Measurements from ENCODE around the gene TSPAN1. TPM values are rescaled to one million over a fixed set of nuclear protein-coding genes. Genes with fewer than 3 reads are reported as not detected.
A peak's percentile ranks its signal among the peaks of the same experiment; 100 is the strongest.

Gene TSPAN1
- total and polyA plus RNA-seq, 2 of the 13 experiments (the other 11 are each of a cell fraction or from before 2014, with no cell fraction given), result 1.7 to 2.9 TPM

DNA sequence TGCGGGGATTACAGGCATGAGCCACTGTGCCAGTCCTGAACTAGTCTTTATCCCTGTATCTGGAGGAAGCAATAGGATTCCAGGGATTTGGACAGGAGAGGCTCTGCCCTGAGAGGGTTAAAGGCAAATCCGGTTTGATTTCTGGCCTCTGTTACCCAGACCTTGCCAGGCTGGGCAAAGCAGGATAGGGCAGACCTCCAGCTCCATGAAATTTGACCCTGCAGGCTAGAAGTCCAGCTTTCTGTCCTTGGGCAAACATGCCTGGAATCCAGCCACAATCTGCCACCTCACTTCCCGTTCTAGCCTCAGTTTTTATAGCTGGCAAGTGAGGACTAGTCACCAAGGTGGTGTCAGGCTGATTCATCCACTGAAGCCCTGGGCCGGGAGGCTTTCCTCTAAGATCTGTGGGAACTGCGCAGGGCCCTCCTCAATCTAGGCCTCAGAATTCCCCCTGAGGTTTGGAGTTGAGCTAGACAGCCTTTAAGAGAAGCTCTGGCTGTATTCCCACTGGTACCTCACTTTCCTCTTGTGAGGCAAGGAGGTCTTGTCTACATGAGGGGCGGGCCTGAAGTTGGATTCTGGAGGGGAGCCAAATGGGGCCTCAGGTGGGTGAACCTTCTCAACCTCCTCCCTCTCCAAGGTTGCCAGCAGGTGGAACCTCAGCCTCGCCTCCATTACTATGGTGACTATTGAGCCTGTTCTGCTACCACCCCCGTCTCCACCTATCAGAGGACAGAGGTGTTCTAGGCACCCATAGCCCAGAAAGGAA is 8.4 kb downstream of the TSPAN1 start (continued):
- TF ChIP-seq, protein P1, sequence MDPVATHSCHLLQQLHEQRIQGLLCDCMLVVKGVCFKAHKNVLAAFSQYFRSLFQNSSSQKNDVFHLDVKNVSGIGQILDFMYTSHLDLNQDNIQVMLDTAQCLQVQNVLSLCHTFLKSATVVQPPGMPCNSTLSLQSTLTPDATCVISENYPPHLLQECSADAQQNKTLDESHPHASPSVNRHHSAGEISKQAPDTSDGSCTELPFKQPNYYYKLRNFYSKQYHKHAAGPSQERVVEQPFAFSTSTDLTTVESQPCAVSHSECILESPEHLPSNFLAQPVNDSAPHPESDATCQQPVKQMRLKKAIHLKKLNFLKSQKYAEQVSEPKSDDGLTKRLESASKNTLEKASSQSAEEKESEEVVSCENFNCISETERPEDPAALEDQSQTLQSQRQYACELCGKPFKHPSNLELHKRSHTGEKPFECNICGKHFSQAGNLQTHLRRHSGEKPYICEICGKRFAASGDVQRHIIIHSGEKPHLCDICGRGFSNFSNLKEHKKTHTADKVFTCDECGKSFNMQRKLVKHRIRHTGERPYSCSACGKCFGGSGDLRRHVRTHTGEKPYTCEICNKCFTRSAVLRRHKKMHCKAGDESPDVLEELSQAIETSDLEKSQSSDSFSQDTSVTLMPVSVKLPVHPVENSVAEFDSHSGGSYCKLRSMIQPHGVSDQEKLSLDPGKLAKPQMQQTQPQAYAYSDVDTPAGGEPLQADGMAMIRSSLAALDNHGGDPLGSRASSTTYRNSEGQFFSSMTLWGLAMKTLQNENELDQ (CRISPR knock-in tag; IDR thresholded peaks at IDR 0.05; ENCODE audit: borderline replicate concordance), result no peak
- no peak; the same call in 1 of the 2 replicates for TF ChIP-seq KDM2A (CRISPR knock-in tag; IDR thresholded peaks at IDR 0.05; ENCODE audit: borderline replicate concordance, low read depth)
- TF ChIP-seq REPIN1 (CRISPR knock-in tag; IDR thresholded peaks at IDR 0.05; ENCODE audit: borderline replicate concordance, low read depth), result peak; percentile 27; the same call in 1 of the 2 replicates
- no peak for TF ChIP-seq CHCHD3 (CRISPR knock-in tag; IDR thresholded peaks at IDR 0.05)
- TF ChIP-seq, protein P2, sequence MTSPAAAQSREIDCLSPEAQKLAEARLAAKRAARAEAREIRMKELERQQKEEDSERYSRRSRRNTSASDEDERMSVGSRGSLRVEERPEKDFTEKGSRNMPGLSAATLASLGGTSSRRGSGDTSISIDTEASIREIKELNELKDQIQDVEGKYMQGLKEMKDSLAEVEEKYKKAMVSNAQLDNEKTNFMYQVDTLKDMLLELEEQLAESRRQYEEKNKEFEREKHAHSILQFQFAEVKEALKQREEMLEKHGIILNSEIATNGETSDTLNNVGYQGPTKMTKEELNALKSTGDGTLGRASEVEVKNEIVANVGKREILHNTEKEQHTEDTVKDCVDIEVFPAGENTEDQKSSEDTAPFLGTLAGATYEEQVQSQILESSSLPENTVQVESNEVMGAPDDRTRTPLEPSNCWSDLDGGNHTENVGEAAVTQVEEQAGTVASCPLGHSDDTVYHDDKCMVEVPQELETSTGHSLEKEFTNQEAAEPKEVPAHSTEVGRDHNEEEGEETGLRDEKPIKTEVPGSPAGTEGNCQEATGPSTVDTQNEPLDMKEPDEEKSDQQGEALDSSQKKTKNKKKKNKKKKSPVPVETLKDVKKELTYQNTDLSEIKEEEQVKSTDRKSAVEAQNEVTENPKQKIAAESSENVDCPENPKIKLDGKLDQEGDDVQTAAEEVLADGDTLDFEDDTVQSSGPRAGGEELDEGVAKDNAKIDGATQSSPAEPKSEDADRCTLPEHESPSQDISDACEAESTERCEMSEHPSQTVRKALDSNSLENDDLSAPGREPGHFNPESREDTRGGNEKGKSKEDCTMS (CRISPR knock-in tag; conservative IDR thresholded peaks at IDR 0.05), result no peak
- no peak for TF ChIP-seq CENPX (CRISPR knock-in tag; IDR thresholded peaks at IDR 0.05)
- 0 out of 2 replicates have a peak, but pooled peaks have one; percentile 18 for TF ChIP-seq ZNF792 (CRISPR knock-in tag; IDR thresholded peaks at IDR 0.05)
- TF ChIP-seq MED8 (CRISPR knock-in tag; IDR thresholded peaks at IDR 0.05; ENCODE audit: insufficient replicate concordance), result no peak
- TF ChIP-seq FOXJ3 (CRISPR knock-in tag; IDR thresholded peaks at IDR 0.05; ENCODE audit: borderline replicate concordance), result no peak
- TF ChIP-seq HCFC1 (IDR thresholded peaks at IDR 0.05; ENCODE audit: low read depth, low read length), result no peak
- peak; percentile 66; the same call in 1 of the 2 replicates for TF ChIP-seq HOXA3 (CRISPR knock-in tag; IDR thresholded peaks at IDR 0.05)
- TF ChIP-seq JUND (CRISPR knock-in tag; IDR thresholded peaks at IDR 0.05), result no peak
- TF ChIP-seq U2AF1 (optimal IDR thresholded peaks at IDR 0.05; ENCODE audit: low read depth, low read length), result no peak
- TF ChIP-seq, protein P3, sequence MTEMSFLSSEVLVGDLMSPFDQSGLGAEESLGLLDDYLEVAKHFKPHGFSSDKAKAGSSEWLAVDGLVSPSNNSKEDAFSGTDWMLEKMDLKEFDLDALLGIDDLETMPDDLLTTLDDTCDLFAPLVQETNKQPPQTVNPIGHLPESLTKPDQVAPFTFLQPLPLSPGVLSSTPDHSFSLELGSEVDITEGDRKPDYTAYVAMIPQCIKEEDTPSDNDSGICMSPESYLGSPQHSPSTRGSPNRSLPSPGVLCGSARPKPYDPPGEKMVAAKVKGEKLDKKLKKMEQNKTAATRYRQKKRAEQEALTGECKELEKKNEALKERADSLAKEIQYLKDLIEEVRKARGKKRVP (CRISPR knock-in tag; IDR thresholded peaks at IDR 0.05), result no peak
- no peak for TF ChIP-seq SRSF1 (optimal IDR thresholded peaks at IDR 0.05; ENCODE audit: low read depth, low read length)
- no peak for TF ChIP-seq NR1H2 (CRISPR knock-in tag; IDR thresholded peaks at IDR 0.05; ENCODE audit: borderline replicate concordance, low read depth)
- TF ChIP-seq PHB2 (IDR thresholded peaks at IDR 0.05; ENCODE audit: partially characterized antibody), result no peak
- TF ChIP-seq XBP1 (CRISPR knock-in tag; IDR thresholded peaks at IDR 0.05), result peak; percentile 75; the same call in 1 of the 2 replicates
- no peak for TF ChIP-seq HDAC2 (CRISPR knock-in tag; IDR thresholded peaks at IDR 0.05)
- no peak for TF ChIP-seq CEBPG (CRISPR knock-in tag; IDR thresholded peaks at IDR 0.05)
- peak; percentile 72 for TF ChIP-seq ELF3 (CRISPR knock-in tag; IDR thresholded peaks at IDR 0.05)
- TF ChIP-seq, protein P4, sequence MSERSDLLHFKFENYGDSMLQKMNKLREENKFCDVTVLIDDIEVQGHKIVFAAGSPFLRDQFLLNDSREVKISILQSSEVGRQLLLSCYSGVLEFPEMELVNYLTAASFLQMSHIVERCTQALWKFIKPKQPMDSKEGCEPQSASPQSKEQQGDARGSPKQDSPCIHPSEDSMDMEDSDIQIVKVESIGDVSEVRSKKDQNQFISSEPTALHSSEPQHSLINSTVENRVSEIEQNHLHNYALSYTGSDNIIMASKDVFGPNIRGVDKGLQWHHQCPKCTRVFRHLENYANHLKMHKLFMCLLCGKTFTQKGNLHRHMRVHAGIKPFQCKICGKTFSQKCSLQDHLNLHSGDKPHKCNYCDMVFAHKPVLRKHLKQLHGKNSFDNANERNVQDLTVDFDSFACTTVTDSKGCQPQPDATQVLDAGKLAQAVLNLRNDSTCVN (CRISPR knock-in tag; IDR thresholded peaks at IDR 0.05; ENCODE audit: borderline replicate concordance), result no peak
- 0 out of 2 replicates have a peak, but pooled peaks have one; percentile 48 for TF ChIP-seq ZNF350 (CRISPR knock-in tag; IDR thresholded peaks at IDR 0.05; ENCODE audit: borderline replicate concordance, low read depth)
- no peak for TF ChIP-seq KLF15 (CRISPR knock-in tag; IDR thresholded peaks at IDR 0.05; ENCODE audit: borderline replicate concordance)

Measured in HepG2 (cell line).